Stimulated activated CD4-positive, alpha-beta T cell treated with anti-CD3 and anti-CD28 coated beads, Interleukin-15, amount 100 ng/mL, for 24 hours (primary cell): ENCODE results near the gene SCFD2.
"Not testable (repeated sequence)": the region's sequence is repeated elsewhere in the genome, so short reads cannot be mapped to it uniquely, and the experiment has no call there.

Experiments
- DNase-seq: peaks from one replicate; pipeline ENCODE4 v3.0.0-alpha.2; 2020

Gene SCFD2

GRCh38 chr4:53185869-53186585 is 179.8 kb downstream of the SCFD2 start:
- no peak for DNase-seq

DNA sequence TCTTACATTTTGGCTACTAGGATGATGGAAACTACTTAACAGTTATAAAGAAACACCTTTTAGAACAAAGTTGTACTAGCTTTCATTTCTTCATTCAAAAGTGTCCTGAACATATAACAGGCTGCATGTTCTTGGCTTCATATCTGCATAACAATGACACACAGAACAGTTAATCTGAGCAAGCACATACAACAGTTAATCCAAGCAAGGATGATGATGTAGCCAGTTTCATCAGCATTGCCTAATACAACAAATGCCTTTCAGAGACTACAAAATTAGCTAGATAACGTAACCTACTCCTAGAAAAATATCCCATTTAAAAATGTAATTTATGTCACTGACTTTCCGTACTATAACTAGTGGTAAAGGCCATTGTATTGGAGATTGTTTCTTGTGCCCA is 182.1 kb downstream of the SCFD2 start:
- DNase-seq: no peak

- DNase-seq: not testable (repeated sequence)
Measured at GRCh38 chr4:53177751-53178150, 188.1 kb downstream of the SCFD2 start.

DNA sequence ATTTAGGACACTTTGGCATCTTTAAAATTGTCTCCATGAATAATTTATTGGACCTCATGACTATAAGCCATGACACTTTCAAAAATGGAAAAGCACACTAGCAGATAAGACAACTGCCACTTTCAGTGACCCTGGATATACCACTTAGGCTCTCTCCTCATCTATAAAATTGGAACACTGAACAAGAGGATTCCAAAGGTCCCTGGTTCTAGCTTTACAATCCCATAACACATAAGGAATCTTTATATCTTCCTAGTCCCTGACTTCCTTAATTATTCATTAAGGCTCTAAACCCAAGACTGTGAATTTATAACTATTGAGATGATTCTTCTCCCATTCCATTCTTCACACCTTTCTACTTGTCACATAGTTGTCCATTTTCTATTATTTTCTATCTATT is 190.2 kb downstream of the SCFD2 start:
- DNase-seq: no peak

DNA sequence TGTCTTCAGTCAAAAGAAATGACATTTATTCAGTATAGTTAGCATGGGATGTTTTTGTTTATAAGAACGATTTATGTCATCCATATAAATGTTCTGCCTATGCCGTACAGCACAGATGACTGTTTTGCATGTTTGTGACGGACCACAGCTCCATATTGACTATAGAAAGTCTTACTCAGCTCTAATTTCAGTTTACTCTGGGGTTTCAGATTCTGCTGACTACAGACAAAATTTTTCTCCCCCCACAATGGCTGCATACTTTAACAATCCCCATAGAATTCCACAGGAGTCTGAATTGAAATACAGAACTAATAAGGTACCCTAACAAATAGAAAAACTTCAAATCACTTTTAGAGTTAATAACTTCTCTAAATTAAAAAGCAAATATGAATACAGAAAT is 191.0 kb downstream of the SCFD2 start:
- DNase-seq: no peak

- DNase-seq: no peak
Measured at GRCh38 chr4:53173576-53173975, 192.3 kb downstream of the SCFD2 start.

GRCh38 chr4:53171797-53172196 is 194.1 kb downstream of the SCFD2 start:
- no peak for DNase-seq

DNA sequence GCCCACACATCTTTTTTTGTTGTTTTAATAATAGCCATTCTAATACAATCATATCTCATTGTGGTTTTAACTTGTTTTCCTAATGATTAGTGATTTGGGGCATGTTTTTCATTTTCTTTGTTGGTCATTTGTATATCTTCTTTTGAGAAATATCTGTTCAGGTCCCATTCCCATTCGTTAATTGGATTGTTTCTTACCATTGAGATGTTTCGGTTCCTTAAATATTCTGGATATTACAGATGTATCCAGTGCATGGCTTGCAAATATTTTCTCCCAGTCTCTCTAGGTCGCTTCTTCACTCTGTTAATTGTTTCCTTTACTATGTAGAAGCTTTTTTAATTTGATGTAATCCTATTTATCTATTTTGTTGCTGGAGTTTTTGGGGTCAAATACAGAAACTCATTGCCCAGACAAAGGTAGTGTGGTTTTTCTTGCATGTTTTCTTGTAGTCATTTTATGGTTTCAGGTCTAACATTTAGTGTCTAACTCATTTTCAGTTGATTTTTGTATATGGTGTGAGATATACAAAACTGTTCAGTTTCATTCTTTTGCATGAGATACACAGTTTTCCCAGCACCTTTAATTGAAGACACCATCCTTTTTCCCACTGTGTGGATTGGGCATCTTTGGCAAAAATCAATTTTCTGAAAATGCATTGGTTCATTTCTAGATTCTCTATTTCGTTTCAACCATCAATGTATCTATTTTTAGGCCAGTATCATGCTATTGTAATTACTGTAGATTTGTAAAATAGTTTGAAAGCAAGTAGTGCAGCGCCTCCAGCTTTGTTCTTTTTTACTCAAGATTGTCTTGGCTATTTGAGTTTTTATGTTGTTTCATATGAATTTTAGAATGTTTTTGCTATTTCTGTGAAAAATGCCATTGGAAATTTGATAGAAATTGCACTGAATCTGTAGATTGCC is 195.9 kb downstream of the SCFD2 start:
- DNase-seq: no peak

DNA sequence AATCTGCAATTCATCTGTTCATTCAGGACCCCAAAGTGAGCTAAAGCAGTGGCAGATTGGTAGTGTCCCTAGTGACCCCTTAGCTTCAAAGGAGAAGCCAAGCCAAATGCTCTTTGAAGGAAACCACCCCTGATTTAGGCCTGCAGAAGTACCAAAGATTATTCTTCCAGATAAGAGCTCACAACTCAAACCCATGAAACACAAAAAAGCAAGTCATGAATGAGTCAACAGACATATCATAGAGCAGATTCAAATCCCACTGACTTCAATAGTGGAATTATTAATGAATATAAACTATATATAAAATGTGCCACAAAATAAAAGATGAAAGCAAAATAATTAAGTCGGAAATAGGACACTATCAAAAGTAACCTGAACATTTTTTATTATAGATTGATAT is 197.6 kb downstream of the SCFD2 start:
- no peak for DNase-seq

DNA sequence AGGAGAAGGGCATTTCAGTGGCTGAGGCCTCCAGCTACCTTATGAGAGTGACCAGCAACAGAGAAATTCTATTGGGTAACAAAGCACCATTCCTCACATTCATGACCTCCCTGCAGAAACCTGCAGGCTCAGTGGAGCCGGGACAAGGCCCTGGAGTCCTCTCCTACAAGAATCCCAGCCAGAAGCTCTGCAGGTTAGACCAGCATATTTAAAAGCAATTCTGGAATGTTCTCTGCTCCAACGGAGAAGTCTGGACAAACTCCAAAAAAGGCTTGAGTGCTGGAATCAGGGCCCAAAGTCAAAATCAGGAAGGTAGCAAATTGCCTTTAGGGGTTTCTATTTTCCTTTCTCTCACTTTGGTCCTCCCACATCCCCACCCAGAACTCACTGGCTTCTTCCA is 202.9 kb downstream of the SCFD2 start:
- no peak for DNase-seq

GRCh38 chr4:53161787-53162433 is 204.0 kb downstream of the SCFD2 start:
- no peak for DNase-seq

GRCh38 chr4:53161051-53161786 is 204.6 kb downstream of the SCFD2 start:
- DNase-seq: no peak

DNA sequence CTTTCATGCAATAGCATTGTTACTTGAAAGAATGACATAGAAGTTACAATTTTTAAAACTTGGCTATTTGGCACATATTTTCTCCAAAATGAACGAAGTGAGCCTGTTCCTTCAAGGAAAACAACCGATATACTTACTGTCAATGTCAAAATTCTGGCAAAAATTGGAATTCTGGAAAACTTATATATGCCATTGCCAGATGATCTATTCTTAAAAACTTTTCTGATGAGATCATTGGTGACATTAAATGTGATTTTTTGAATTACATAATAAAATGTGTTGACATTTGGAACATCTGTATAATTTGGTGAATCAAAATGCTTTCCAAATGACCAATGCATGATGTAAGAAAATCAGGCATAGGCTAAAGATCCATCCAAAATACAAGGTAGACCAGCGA is 209.0 kb downstream of the SCFD2 start:
- DNase-seq: no peak

DNA sequence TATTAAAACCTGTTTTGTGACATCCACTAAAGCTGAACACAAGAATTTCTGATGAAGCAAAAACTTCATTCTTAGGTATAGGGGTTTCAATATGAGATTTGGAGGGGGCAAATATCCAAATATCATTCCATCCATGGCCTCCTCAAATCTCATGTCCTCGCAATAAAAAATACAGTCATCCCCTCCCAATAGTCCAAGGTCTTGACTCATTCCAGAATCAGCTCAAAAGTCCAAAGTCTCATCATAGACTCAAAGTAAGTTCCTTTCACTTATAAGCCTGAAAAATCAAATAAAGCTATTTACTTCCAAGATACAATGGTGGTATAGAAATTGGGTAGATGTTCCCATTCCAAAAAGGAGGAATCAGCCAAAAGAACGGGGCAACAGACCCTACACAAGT is 213.4 kb downstream of the SCFD2 start:
- DNase-seq: no peak

- DNase-seq: no peak
Measured at GRCh38 chr4:53151489-53151788, 214.4 kb downstream of the SCFD2 start.

- no peak for DNase-seq
Measured at GRCh38 chr4:53150631-53151488, 215.0 kb downstream of the SCFD2 start.

DNA sequence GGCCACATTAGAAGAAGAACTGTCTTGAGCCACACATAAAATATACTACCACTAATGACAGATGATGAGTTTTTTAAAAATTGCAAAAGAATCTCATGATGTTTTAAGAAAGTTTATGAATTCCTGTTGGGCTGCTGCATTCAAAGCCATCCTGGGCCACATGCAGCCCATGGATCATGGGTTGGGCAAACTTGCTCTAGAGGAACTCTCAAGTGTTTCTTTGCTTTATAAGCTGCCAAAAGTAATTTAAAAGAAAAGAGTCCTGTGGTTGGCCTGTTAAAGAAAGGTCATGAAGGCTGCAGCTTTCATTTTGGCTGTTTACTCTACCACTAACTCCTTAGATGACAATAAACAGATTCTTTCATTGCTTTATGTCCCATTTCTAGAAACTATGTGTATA is 218.2 kb downstream of the SCFD2 start:
- DNase-seq: no peak

DNA sequence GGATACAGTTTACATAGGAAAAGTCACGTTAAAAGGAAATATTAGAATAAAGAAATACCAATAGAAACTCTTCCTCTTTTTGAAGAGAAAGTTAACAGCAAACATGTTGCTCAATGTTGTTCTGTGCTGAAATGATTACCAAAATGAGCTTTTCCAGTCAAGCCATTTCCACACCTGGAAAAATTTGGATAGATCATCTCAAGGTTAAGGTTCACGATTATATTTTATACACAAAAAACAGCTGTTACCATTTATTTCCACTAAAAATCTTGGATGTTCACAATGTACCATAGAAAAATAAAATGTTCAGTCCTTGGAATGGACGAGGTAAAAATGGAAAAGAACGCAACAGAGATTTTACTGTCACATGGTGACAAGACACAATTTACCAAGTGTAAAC is 218.7 kb downstream of the SCFD2 start:
- DNase-seq: no peak

DNA sequence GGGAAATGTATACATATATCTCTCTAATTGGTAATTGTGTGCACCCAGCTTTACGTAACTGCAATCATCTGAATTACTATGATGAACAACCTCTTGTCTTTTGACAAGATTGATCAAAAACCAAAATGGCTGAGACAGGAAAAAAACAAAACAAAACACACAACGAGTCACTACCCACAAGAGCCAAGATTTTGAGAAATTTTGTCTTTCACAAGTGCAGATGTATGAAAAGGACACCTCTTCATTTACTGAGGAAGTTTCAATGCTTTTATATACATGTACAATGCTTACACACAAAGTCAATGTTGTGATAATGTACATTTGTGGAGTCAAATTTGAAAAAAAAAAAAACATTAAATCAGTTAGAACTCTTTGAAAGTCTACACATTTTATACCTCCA is 224.6 kb downstream of the SCFD2 start:
- DNase-seq: no peak

DNA sequence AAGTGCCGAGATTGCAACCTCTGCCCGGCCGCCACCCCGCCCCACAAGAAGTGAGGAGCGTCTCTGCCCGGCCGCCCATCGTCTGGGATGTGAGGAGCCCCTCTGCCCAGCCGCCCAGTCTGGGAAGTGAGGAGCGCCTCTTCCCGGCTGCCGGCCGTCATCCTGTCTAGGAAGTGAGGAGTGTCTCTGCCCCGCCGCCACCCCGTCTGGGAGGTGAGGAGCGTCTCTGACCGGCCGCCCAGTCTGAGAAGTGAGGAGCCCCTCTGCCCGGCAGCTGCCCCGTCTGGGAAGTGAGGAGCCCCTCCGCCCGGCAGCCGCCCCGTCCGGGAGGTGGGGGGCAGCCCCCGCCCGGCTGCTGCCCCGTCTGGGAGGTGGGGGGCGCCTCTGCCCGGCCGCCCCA is 226.6 kb downstream of the SCFD2 start:
- not testable (repeated sequence) for DNase-seq

DNA sequence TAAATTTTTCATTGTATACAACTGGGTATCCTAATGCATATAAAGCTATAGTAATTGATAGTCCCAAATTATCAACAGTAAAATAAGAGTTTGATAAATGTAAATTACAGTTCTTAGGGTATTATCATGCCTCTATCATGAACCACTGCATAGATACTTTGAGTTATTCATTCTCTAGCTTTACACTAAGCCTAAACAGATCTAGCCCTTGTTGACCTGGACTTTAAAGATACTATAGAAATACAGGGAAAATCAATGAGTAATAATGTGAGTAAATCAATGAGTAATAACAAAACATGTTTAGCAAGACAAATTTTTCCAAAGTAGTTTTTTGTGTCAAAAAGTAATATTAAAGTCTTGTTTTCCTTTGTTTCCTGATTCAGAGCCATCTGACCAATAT is 228.4 kb downstream of the SCFD2 start:
- DNase-seq: no peak

DNA sequence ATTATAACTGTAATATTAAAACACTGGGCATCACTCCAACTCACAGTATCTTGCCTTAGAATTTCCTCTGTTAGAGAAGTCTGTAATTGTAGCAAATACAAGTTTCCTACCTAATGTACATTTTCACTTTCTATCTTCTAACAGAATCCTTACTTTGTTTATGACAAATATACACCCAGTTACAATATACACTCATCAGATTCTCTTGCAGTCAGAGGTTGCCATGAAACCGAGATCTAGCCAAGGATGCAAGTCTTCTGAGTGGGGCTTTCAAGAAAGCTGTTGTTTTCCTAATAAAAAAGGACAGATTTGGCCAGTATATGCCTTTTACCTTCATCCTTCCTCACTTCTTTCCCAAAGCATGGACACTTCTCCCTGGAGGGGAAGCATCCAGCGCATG is 228.9 kb downstream of the SCFD2 start:
- no peak for DNase-seq
